Effector memory CD4-positive, alpha-beta T cell (primary cell): Measurements from ENCODE around the gene MYH14.

Experiments used
- DNase-seq, 3 donors: peaks; one replicate each; pipeline ENCODE4 v3.0.0-alpha.2; 2020
- H3K27ac ChIP-seq: 2 replicates; pipeline ENCODE4 v1.7.0; 2013; ENCODE audit warnings: mild to moderate bottlenecking, low read length, moderate library complexity; ENCODE audit not compliant: insufficient read depth, poor library complexity, severe bottlenecking
- H3K27me3 ChIP-seq: replicated peaks from 2 replicates; pipeline ENCODE4 v1.7.0; 2013; ENCODE audit warnings: mild to moderate bottlenecking, low read length; ENCODE audit not compliant: insufficient read depth, control insufficient read depth, poor library complexity, severe bottlenecking
- H3K36me3 ChIP-seq: 2 replicates; pipeline ENCODE4 v1.7.0; 2013; ENCODE audit warnings: mild to moderate bottlenecking, low read length, moderate library complexity; ENCODE audit not compliant: control insufficient read depth, insufficient read depth
- H3K4me1 ChIP-seq: 2 replicates; pipeline ENCODE4 v1.7.0; 2013; ENCODE audit warnings: low read length, mild to moderate bottlenecking; ENCODE audit not compliant: control insufficient read depth, insufficient read depth, poor library complexity, severe bottlenecking
- H3K4me3 ChIP-seq: 2 replicates; pipeline ENCODE4 v1.7.0; 2013; ENCODE audit warnings: low read length, low read depth, mild to moderate bottlenecking; ENCODE audit not compliant: insufficient read depth, poor library complexity, severe bottlenecking
- H3K9me3 ChIP-seq: 2 replicates; pipeline ENCODE4 v1.7.0; 2013; ENCODE audit warnings: mild to moderate bottlenecking, low read length, moderate library complexity; ENCODE audit not compliant: control insufficient read depth
- total RNA-seq, 3 donors: gene quantifications; one replicate each; lab custom pipeline; 2026; lab: John Stamatoyannopoulos, UW

Gene MYH14
- 0 reads per million in 3 donors for total RNA-seq

DNA sequence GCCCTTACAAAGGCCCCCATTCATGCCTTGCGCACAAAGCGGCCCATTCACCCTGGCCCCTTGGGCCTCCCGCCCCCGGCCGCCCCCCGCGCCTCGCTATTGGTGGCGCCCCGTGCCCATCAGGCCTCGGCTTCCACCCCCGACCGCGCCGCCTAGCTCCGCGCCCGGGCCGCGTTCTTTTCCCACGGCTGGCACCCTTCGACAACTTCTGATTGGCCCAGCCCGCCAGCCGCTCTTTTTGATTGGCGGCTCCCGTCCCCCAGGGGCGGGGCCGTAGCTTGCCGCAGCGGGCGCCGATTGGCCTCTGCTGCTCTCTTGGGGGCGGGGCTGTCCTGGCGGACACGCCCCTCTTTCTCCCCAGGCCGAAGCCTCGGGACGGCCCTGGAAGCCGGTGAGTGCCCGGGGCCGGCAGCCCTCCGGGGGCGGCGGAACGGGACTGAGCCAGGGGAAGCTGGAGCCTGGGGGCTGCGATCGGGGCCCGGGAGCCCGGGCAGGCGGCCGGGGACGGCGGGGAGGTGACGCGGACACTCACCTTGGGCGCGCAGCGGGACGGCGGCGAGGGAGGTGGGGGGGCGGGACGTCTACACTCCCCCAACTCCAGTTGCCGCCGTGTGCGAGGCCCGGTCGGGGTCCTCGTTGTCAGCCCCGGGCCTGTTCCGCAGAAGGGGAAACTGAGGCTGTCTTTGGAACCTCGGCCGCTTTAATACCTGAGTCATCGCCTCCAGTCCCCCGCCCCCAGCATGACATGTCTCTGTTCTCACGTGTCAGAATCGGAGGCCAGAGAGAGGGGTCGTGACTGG is at the start of gene MYH14:
TSS of gene MYH14 (plus strand) at position 342 of the 800 bp plus-strand sequence. CDS start 6,744 bp downstream, outside the sequence.
- Histone ChIP-seq H3K9me3 (no peaks in the 10 kb centered on the region), H3K27me3 (peaks cover 29% of the 10 kb centered on the region), H3K36me3 (no peaks in the 10 kb centered on the region), H3K4me3 (no peak within 1 kb of the TSS), H3K27ac (no peak within 1 kb of the TSS), H3K4me1 (peaks cover 6% of the 10 kb centered on the region)
- DNase-seq, result no peak

GRCh38 chr19:50154529-50154928 is 48.9 kb upstream of the MYH14 start:
- no peaks in the 10 kb centered on the region for H3K4me1 ChIP-seq
- H3K4me3 ChIP-seq, result no peak overlapping the region
- DNase-seq, result no peak
- H3K27me3 ChIP-seq, result no peaks in the 10 kb centered on the region
- H3K36me3 ChIP-seq, result no peaks in the 10 kb centered on the region
- no peaks in the 10 kb centered on the region for H3K9me3 ChIP-seq
- no peak overlapping the region for H3K27ac ChIP-seq

DNA sequence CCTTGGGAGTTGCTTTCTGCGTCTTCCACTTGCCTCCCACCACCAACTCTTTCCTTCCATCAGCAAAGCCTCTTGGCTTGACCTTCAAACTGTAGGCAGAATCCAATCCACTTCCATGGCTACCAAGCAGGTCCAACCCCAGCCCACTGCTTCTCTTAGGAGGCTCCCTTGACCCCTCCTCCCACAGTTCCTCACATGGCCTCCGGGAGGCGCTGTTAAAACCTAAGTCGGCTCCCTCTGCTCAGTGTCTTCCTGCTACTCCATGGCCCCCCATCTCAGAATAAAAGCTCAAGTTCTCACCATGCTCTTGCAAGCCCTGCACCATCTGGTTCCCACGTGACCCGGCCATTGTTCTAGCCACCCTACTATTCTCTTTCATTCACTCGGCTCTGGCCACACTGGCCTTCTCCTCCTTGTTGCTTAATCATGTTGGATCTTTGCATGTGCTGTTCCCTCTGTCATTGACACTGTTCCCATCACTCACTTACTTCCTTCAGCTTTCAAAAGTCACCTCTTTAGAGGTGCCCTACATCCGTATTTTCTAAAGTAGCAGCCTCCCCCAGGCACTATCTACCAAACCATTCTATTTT is 47.8 kb upstream of the MYH14 start:
- Histone ChIP-seq H3K27ac (no peak overlapping the region), H3K27me3 (no peaks in the 10 kb centered on the region), H3K4me3 (no peak overlapping the region), H3K9me3 (no peaks in the 10 kb centered on the region), H3K36me3 (no peaks in the 10 kb centered on the region), H3K4me1 (no peaks in the 10 kb centered on the region)
- DNase-seq, result no peak

- Histone ChIP-seq H3K4me3 (no peak overlapping the region), H3K27ac (no peak overlapping the region), H3K27me3 (peaks cover 4% of the 10 kb centered on the region), H3K9me3 (no peaks in the 10 kb centered on the region), H3K36me3 (no peaks in the 10 kb centered on the region), H3K4me1 (no peaks in the 10 kb centered on the region)
- no peak for DNase-seq
These were observed 44.8 kb upstream of the MYH14 start for GRCh38 chr19:50158577-50158976.

GRCh38 chr19:50159078-50159477 is 44.3 kb upstream of the MYH14 start:
- H3K4me1 ChIP-seq, result no peaks in the 10 kb centered on the region
- DNase-seq, result no peak
- H3K27me3 ChIP-seq, result peaks cover 4% of the 10 kb centered on the region
- H3K9me3 ChIP-seq, result no peaks in the 10 kb centered on the region
- no peaks in the 10 kb centered on the region for H3K36me3 ChIP-seq
- no peak overlapping the region for H3K27ac ChIP-seq
- no peak overlapping the region for H3K4me3 ChIP-seq

DNA sequence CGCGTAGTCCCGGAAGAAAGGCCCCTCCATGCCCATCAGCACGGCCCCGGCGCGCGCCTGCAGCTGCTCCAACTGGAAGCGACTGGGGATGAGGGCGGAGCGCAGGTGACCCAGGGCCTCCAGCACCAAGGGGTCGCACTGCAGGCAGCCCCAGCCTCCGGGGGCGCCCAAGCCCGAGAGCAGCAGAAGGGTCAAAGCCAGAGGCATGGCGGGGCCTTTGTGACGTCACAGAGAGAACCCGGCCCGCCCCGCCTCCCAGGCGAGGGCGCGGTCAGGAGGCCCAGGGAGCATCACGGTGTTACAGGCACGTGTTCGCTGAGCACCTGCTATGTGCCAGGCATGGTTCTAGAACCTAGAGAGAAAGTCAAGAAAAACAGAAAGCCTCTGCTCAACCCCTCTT is 40.4 kb upstream of the MYH14 start, which contains the start of gene IZUMO2:
TSS of gene IZUMO2 (minus strand) at position 294 of the 400 bp plus-strand sequence. CDS start at position 207, 87 bp downstream.
- Histone ChIP-seq H3K27ac (no peak within 1 kb of the TSS), H3K4me1 (no peaks in the 10 kb centered on the region), H3K9me3 (no peaks in the 10 kb centered on the region), H3K27me3 (peaks cover 4% of the 10 kb centered on the region), H3K4me3 (no peak within 1 kb of the TSS), H3K36me3 (no peaks in the 10 kb centered on the region)
- no peak for DNase-seq

GRCh38 chr19:50167314-50167721 is 36.1 kb upstream of the MYH14 start:
- DNase-seq, result no peak
- no peaks in the 10 kb centered on the region for H3K36me3 ChIP-seq
- no peak overlapping the region for H3K27ac ChIP-seq
- no peak overlapping the region for H3K4me3 ChIP-seq
- H3K9me3 ChIP-seq, result no peaks in the 10 kb centered on the region
- H3K4me1 ChIP-seq, result no peaks in the 10 kb centered on the region
- H3K27me3 ChIP-seq, result peaks cover 4% of the 10 kb centered on the region

DNA sequence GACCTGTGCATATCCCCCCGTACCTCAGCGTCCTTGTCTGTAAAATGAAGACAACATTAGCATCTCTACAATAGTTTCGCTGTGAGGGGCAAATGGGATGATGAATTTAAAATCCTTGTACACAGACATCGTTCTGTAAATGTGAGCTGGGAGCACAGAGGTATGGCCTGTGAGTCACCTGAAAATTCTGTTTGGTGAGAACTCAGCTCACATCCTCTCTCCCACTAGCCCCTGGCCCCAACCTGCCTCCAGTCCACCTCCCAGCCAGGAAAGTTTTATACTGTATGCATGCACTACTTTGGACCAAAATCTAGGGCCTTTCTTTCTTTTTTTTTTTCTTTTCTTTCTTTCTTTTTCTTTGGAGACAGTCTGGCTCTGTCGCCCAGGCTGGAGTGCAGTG is 31.7 kb upstream of the MYH14 start:
- Histone ChIP-seq H3K4me3 (no peak overlapping the region), H3K9me3 (no peaks in the 10 kb centered on the region), H3K27ac (no peak overlapping the region), H3K4me1 (no peaks in the 10 kb centered on the region), H3K27me3 (no peaks in the 10 kb centered on the region), H3K36me3 (no peaks in the 10 kb centered on the region)
- DNase-seq, result no peak

- Histone ChIP-seq H3K27ac (no peak overlapping the region), H3K36me3 (no peaks in the 10 kb centered on the region), H3K27me3 (no peaks in the 10 kb centered on the region), H3K9me3 (no peaks in the 10 kb centered on the region), H3K4me3 (no peak overlapping the region), H3K4me1 (no peaks in the 10 kb centered on the region)
- DNase-seq, result no peak
These were observed 30.7 kb upstream of the MYH14 start for GRCh38 chr19:50172726-50173125.

GRCh38 chr19:50173127-50173526 is 30.3 kb upstream of the MYH14 start:
- Histone ChIP-seq H3K4me1 (no peaks in the 10 kb centered on the region), H3K9me3 (no peaks in the 10 kb centered on the region), H3K36me3 (no peaks in the 10 kb centered on the region), H3K27ac (no peak overlapping the region), H3K4me3 (no peak overlapping the region), H3K27me3 (no peaks in the 10 kb centered on the region)
- no peak for DNase-seq
